Kidney epithelial cell (primary cell): ENCODE results near the gene ITCH. TPM values are rescaled to one million over a fixed set of nuclear protein-coding genes. Genes with fewer than 3 reads are reported as not detected.

ENCODE experiments used
- DNase-seq: peaks from one replicate; pipeline ENCODE4 v3.0.0-alpha.2; 2010; ENCODE audit warnings: low read depth
- H3K27me3 ChIP-seq: 2 replicates; pipeline ENCODE4 v1.6.0; 2011; ENCODE audit warnings: low read length; ENCODE audit not compliant: control insufficient read depth, insufficient read depth
- H3K36me3 ChIP-seq: 2 replicates; pipeline ENCODE4 v1.5.1; 2011; ENCODE audit warnings: low read length; ENCODE audit not compliant: control insufficient read depth, insufficient read depth
- H3K4me3 ChIP-seq: 2 replicates; pipeline ENCODE4 v1.5.1; 2011; ENCODE audit warnings: low read depth, mild to moderate bottlenecking, control low read depth, low read length
- total RNA-seq: library from RNA; depleted of rRNA; stranded (reverse); fragments of >200 nt; gene quantifications from 2 replicates; pipeline ENCODE4 v1.2.3, GENCODE V29; 2015
- TF ChIP-seq, protein P1 (sequence below): IDR thresholded peaks from 2 replicates; pipeline ENCODE4 v1.5.1; 2011; ENCODE audit warnings: mild to moderate bottlenecking, moderate library complexity, low read length, control low read depth, inconsistent platforms; ENCODE audit not compliant: insufficient read depth, poor library complexity, severe bottlenecking

Gene ITCH
- total RNA-seq, 1 donor from 2014 or later, result 53.5 TPM

DNA sequence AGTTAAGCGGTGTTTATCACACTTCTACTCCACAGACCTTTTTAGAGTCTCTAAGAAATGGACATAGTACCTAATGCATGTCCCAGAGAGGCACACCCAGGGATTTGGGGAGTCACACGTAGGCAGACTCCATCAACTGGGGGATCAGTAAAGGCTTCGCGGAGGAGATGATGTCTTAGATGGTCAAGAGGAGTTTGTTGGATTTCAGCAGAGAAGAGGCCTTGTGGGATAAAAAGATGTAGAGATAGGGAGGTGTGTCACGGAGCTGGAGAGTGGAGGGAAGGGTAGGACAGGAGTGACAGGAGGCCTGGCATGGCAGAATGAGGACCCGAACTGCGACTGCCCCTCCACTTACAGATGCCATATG is 162.3 kb downstream of the ITCH start:
- no peak for DNase-seq
- Histone ChIP-seq H3K36me3 (peaks cover 3% of the 10 kb centered on the region), H3K4me3 (no peak overlapping the region), H3K27me3 (no peaks in the 10 kb centered on the region)
- TF ChIP-seq, protein P1, sequence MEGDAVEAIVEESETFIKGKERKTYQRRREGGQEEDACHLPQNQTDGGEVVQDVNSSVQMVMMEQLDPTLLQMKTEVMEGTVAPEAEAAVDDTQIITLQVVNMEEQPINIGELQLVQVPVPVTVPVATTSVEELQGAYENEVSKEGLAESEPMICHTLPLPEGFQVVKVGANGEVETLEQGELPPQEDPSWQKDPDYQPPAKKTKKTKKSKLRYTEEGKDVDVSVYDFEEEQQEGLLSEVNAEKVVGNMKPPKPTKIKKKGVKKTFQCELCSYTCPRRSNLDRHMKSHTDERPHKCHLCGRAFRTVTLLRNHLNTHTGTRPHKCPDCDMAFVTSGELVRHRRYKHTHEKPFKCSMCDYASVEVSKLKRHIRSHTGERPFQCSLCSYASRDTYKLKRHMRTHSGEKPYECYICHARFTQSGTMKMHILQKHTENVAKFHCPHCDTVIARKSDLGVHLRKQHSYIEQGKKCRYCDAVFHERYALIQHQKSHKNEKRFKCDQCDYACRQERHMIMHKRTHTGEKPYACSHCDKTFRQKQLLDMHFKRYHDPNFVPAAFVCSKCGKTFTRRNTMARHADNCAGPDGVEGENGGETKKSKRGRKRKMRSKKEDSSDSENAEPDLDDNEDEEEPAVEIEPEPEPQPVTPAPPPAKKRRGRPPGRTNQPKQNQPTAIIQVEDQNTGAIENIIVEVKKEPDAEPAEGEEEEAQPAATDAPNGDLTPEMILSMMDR, result no peak

DNA sequence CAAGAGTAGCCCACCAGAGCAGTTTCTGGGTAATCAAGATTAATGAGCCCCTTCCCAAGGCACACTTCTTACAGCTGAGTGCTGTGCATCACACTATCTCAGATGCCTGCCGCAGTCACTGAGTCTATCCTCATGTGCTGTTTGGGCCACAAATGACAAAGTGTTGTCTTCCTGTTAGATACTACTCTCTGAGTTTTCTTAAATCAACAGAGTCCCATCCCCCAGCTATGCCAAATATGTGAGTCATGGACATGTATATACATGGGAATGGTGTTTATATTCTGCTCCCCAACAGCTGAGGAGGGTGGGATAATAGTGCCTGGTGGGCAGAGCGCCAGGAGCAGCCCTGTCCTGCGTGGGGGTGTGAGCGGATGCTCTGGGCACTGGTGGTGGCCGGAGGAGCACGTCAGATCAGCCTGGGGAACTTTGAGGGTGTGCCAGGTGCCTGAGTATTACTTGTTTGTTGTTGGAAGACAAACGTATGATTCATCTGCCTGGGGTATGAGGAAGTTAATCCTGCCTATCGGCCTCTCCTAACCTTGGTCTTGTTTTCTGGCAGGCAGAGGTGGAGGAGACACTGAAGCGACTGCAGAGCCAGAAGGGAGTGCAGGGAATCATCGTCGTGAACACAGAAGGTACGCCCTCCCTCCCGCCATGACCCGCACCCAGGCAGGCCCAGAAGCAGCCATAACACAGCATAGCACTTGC is 162.8 kb downstream of the ITCH start:
- TF ChIP-seq, protein P1, result no peak
- no peaks in the 10 kb centered on the region for H3K27me3 ChIP-seq
- peaks cover 3% of the 10 kb centered on the region for H3K36me3 ChIP-seq
- peak; percentile 99 for DNase-seq
- no peak overlapping the region for H3K4me3 ChIP-seq

DNA sequence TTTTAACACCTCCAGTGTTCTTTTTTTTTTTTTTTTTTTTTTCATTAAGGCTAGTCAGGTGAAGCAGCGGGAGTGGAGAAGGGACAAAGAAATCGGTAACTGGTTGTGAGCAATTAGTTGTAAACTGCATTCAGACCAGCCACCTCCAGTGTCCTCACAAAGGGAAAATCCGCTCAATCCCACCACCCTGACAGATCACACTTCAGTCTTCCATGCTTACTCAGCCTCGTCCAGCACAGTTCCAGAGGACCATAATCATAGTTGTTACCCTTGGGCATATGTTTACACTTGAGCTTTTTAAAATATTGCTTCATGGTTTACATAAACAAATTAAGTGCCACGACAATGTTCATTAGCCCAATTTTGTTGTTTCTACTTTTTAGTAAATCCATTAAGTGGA is 163.4 kb downstream of the ITCH start:
- Histone ChIP-seq H3K36me3 (peaks cover 3% of the 10 kb centered on the region), H3K27me3 (no peaks in the 10 kb centered on the region), H3K4me3 (no peak overlapping the region)
- DNase-seq, result no peak
- TF ChIP-seq, protein P1, result no peak

DNA sequence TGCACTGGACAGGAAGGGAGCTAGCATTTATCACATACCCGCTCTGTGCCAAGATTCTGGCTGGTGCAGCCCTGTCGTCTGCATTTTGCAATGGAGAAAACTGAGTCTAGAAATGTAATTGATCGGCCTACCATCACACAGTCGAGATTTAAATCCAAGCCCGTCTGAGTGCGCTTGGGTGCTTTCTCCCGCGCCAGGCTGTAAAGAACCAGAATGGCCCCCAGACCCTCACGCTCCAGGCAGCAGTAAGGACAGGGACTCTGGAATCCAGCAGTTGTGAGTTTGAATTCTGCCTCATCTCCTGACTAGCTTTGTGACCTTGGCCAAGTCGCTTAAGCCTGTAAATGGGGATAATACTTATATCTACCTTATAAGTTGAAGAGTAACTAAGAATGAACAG is 163.9 kb downstream of the ITCH start:
- DNase-seq, result no peak
- Histone ChIP-seq H3K27me3 (no peaks in the 10 kb centered on the region), H3K4me3 (no peak overlapping the region), H3K36me3 (peaks cover 3% of the 10 kb centered on the region)
- TF ChIP-seq, protein P1, result no peak

DNA sequence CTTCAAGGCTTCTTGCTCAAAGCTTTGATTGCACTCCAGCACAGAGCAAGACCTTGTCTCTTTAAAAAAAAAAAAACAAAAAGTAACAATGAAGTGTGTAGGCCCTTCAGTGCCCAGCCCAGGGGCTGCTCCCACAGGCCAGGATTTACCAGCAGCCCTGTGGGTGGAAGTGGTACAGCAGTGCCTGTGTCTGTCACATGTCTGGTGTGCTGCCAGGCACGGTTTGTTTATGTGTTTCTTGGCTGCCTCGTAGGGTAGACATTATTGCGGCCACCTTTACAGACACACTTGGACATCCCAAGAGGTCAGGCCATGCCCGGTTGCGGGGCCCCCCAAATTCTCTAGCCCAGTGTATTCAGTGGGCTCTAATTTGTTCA is 165.8 kb downstream of the ITCH start:
- Histone ChIP-seq H3K36me3 (peaks cover 2% of the 10 kb centered on the region), H3K27me3 (no peaks in the 10 kb centered on the region), H3K4me3 (no peak overlapping the region)
- DNase-seq, result no peak
- TF ChIP-seq, protein P1, result no peak

DNA sequence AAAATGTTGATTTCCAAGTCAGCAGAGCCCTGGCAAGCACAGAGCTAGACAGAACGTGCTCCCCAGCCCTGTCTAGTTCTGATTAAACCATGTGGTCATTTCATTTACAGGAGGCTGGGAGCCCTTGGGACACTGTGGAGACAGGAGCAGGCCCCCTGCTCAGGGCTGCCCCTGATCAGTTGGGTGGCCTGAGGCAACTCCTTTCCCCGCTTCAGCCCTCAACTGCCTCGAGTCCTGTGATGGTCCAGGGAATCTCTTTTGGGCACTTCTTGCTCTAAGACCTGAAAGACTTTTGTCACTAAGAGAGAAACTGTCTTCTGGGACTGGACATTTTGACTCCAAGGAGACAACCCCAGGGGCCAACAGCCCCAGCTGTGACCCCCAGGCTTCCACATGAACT is 166.7 kb downstream of the ITCH start:
- Histone ChIP-seq H3K4me3 (no peak overlapping the region), H3K36me3 (peaks cover 2% of the 10 kb centered on the region), H3K27me3 (no peaks in the 10 kb centered on the region)
- TF ChIP-seq, protein P1, result no peak
- no peak for DNase-seq
